SK-N-SH (cell line): ENCODE measurements around the gene ITGB3BP.

Experiments
- NFIC ChIP-seq: IDR thresholded peaks from 2 replicates; pipeline ENCODE4 v1.4.0; 2012; ENCODE audit warnings: borderline replicate concordance
- POLR2AphosphoS5 ChIP-seq: IDR thresholded peaks from 2 replicates; pipeline ENCODE4 v1.6.1; 2012; ENCODE audit warnings: low read depth, low read length
- RAD21 ChIP-seq: IDR thresholded peaks from 2 replicates; pipeline ENCODE4 v1.6.1; 2012; ENCODE audit warnings: mild to moderate bottlenecking, low read length
- SIN3A ChIP-seq: IDR thresholded peaks from 2 replicates; pipeline ENCODE4 v1.6.1; 2012; ENCODE audit warnings: low read depth, mild to moderate bottlenecking, low read length, moderate library complexity, borderline replicate concordance

DNA sequence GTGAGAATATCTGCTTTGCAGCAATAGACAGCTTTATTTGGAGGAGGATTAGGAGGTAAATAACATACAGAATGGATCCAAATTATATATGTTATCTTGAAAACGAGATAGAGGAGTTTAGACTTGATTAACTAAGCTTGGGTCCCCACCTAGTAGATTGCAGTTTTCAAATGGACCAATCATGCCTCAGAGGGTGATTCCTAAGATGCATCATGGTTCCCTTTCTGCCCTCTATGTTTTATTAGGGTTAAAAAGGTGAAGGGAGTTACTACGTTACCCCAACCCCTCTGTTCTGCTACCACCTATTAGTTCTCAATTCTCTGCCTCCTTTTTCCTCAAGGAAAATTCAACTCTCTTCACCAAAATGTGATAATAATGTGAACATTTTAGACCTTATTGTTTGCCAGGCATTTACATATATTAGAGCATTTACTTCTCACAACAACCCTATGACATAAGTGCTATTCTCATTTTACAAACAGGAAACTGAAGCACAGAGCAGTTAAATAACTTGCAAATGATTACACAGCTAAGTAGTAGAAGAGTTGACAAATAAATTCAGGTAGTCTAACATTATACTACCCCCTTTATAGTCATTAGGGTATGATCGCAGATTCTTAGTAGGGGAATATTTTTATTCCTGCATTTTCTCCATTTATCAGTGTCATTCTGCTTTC, 46.8 kb upstream of the ITGB3BP start:
- TF ChIP-seq NFIC (no peak), POLR2AphosphoS5 (no peak), RAD21 (no peak), SIN3A (no peak)
